Raji (cell line): ENCODE data around the gene TBC1D2B.

ENCODE experiments used
- POLR2A ChIP-seq: IDR thresholded peaks from 2 replicates; pipeline ENCODE4 v1.6.1; 2011; ENCODE audit warnings: low read depth, low read length, control low read depth; ENCODE audit not compliant: insufficient read depth

The TBC1D2B gene

GRCh38 chr15:78016860-78017259, 60.7 kb downstream of the TBC1D2B start:
- TF ChIP-seq POLR2A = no peak

- TF ChIP-seq POLR2A = no peak
These were observed 64.9 kb downstream of the TBC1D2B start for GRCh38 chr15:78012643-78013077.

- no peak for TF ChIP-seq POLR2A
These were observed 67.4 kb downstream of the TBC1D2B start for GRCh38 chr15:78010067-78010466.

- no peak for TF ChIP-seq POLR2A
These were observed 69.3 kb downstream of the TBC1D2B start for GRCh38 chr15:78007964-78008886.

GRCh38 chr15:78007211-78007931, 70.1 kb downstream of the TBC1D2B start:
- TF ChIP-seq POLR2A = no peak

GRCh38 chr15:78006567-78007205, 70.8 kb downstream of the TBC1D2B start:
- TF ChIP-seq POLR2A = no peak

GRCh38 chr15:78004919-78005634, 72.4 kb downstream of the TBC1D2B start:
- TF ChIP-seq POLR2A = no peak

GRCh38 chr15:78004222-78004727, 73.2 kb downstream of the TBC1D2B start:
- no peak for TF ChIP-seq POLR2A

GRCh38 chr15:78003539-78004008, 73.9 kb downstream of the TBC1D2B start:
- no peak for TF ChIP-seq POLR2A

- no peak for TF ChIP-seq POLR2A
These were observed 74.5 kb downstream of the TBC1D2B start for GRCh38 chr15:78002996-78003395.

GRCh38 chr15:78001656-78002055, 75.9 kb downstream of the TBC1D2B start:
- no peak for TF ChIP-seq POLR2A

- no peak for TF ChIP-seq POLR2A
These were observed 76.6 kb downstream of the TBC1D2B start for GRCh38 chr15:78000927-78001249.

GRCh38 chr15:78000091-78000926, 77.2 kb downstream of the TBC1D2B start:
- TF ChIP-seq POLR2A = no peak

GRCh38 chr15:77999486-77999885, 78.0 kb downstream of the TBC1D2B start:
- TF ChIP-seq POLR2A = no peak
